ENCODE data around the gene HYAL3.

DNA sequence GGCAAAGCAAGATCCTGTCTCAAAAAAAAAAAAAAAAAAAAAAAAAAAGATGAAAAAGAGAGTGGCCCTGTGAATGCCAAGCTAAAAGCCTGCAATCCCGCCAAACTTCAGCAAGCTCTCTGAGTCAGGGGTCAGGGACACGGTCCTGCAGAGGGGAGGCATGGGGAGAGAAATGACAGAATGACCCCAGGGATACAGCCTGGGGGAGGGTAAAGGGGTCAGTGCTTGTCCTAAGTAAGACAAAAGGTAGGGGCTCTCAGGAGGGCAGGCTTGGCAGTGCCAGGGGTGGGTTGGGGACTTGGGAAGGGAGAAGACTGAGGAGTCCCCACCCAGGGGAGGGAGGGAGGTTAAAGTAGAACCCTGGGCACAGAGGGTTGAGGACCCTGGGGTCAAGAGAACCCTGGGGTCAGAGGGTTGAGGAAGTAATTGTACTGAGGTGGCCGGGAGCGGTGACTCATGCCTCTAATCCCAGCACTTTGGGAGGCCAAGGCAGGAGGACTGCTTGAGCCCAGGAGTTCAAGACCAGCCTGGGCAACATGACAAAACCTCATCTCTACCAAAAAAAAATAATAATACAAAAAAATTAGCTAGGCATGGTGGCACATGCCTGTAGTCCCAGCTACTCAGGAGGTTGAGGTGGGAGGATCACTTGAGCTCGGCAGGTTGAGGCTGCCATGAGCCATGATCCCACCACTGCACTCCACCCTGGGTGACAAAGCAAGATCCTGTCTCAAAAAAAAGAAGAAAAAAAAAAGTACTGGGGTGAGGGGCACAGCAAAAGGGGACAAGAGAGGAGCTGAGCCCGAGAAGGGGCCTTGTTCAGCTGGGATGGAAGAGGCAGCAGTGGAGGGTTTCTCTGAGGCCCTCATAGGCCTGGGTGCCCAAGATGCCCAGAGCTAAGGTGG, 35.5 kb downstream of the HYAL3 start:
- TF ChIP-seq, protein P1, sequence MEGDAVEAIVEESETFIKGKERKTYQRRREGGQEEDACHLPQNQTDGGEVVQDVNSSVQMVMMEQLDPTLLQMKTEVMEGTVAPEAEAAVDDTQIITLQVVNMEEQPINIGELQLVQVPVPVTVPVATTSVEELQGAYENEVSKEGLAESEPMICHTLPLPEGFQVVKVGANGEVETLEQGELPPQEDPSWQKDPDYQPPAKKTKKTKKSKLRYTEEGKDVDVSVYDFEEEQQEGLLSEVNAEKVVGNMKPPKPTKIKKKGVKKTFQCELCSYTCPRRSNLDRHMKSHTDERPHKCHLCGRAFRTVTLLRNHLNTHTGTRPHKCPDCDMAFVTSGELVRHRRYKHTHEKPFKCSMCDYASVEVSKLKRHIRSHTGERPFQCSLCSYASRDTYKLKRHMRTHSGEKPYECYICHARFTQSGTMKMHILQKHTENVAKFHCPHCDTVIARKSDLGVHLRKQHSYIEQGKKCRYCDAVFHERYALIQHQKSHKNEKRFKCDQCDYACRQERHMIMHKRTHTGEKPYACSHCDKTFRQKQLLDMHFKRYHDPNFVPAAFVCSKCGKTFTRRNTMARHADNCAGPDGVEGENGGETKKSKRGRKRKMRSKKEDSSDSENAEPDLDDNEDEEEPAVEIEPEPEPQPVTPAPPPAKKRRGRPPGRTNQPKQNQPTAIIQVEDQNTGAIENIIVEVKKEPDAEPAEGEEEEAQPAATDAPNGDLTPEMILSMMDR (IDR thresholded peaks at IDR 0.05) = no peak
- TF ChIP-seq POLR2A (IDR thresholded peaks at IDR 0.05) (no peak), EP300 (IDR thresholded peaks at IDR 0.05) (peak in 1 of 2 donors; percentile 31)

All from tibial nerve (tissue), 4 donors.